Stimulated activated naive CD8-positive, alpha-beta T cell treated with anti-CD3 and anti-CD28 coated beads, Interleukin-15, Interleukin-2, amounts not matched to agents 100 ng/mL and 50 ng/mL, for 24 hours (primary cell): ENCODE results near the gene MAP3K19.
A peak's percentile ranks its signal among the peaks of the same experiment; 100 is the strongest.

Experiments used
- H3K27ac Mint-ChIP-seq: one replicate; pipeline ENCODE4 v1.8.0; 2021; ENCODE audit warnings: mild to moderate bottlenecking, mixed read lengths
- H3K27me3 Mint-ChIP-seq: one replicate; pipeline ENCODE4 v1.8.0; 2021; ENCODE audit warnings: mixed read lengths
- H3K36me3 Mint-ChIP-seq: one replicate; pipeline ENCODE4 v1.8.0; 2021; ENCODE audit warnings: low read depth, mixed read lengths
- H3K4me1 Mint-ChIP-seq: one replicate; pipeline ENCODE4 v1.8.0; 2021; ENCODE audit warnings: low read depth, mixed read lengths
- H3K4me3 Mint-ChIP-seq: one replicate; pipeline ENCODE4 v1.8.0; 2021; ENCODE audit warnings: mild to moderate bottlenecking, mixed read lengths
- H3K9me3 Mint-ChIP-seq: one replicate; pipeline ENCODE4 v1.8.0; 2021; ENCODE audit warnings: mixed read lengths

Gene MAP3K19

GRCh38 chr2:135023886-135024485 is 23.3 kb downstream of the MAP3K19 start:
- Mint-ChIP-seq H3K27ac (peak overlapping the region; percentile 70), H3K9me3 (peaks cover 11% of the 10 kb centered on the region), H3K4me3 (no peak overlapping the region), H3K27me3 (no peaks in the 10 kb centered on the region), H3K4me1 (peaks cover 26% of the 10 kb centered on the region), H3K36me3 (no peaks in the 10 kb centered on the region)

GRCh38 chr2:135022952-135023880 is 24.0 kb downstream of the MAP3K19 start:
- Mint-ChIP-seq H3K9me3 (peaks cover 11% of the 10 kb centered on the region), H3K4me3 (peak overlapping the region; percentile 0), H3K27me3 (no peaks in the 10 kb centered on the region), H3K36me3 (no peaks in the 10 kb centered on the region), H3K27ac (peak overlapping the region; percentile 70), H3K4me1 (peaks cover 26% of the 10 kb centered on the region)

- H3K9me3 Mint-ChIP-seq, result peaks cover 11% of the 10 kb centered on the region
- peaks cover 26% of the 10 kb centered on the region for H3K4me1 Mint-ChIP-seq
- no peaks in the 10 kb centered on the region for H3K36me3 Mint-ChIP-seq
- H3K27ac Mint-ChIP-seq, result no peak overlapping the region
- H3K27me3 Mint-ChIP-seq, result no peaks in the 10 kb centered on the region
- H3K4me3 Mint-ChIP-seq, result no peak overlapping the region
These were observed 25.6 kb downstream of the MAP3K19 start for GRCh38 chr2:135021618-135022017.

- Mint-ChIP-seq H3K4me1 (no peaks in the 10 kb centered on the region), H3K4me3 (no peak overlapping the region), H3K36me3 (no peaks in the 10 kb centered on the region), H3K9me3 (no peaks in the 10 kb centered on the region), H3K27me3 (peaks cover 16% of the 10 kb centered on the region), H3K27ac (no peak overlapping the region)
These were observed 35.6 kb downstream of the MAP3K19 start for GRCh38 chr2:135011633-135012032.

- no peak overlapping the region for H3K27ac Mint-ChIP-seq
- H3K36me3 Mint-ChIP-seq, result no peaks in the 10 kb centered on the region
- H3K4me3 Mint-ChIP-seq, result no peak overlapping the region
- H3K9me3 Mint-ChIP-seq, result no peaks in the 10 kb centered on the region
- no peaks in the 10 kb centered on the region for H3K4me1 Mint-ChIP-seq
- H3K27me3 Mint-ChIP-seq, result peaks cover 23% of the 10 kb centered on the region
These were observed 36.9 kb downstream of the MAP3K19 start for GRCh38 chr2:135010200-135010942.

GRCh38 chr2:135009339-135009738 is 37.9 kb downstream of the MAP3K19 start:
- Mint-ChIP-seq H3K27ac (no peak overlapping the region), H3K36me3 (no peaks in the 10 kb centered on the region), H3K4me1 (peaks cover 2% of the 10 kb centered on the region), H3K9me3 (no peaks in the 10 kb centered on the region), H3K4me3 (no peak overlapping the region), H3K27me3 (peaks cover 23% of the 10 kb centered on the region)

GRCh38 chr2:135005753-135006152 is 41.5 kb downstream of the MAP3K19 start:
- Mint-ChIP-seq H3K36me3 (no peaks in the 10 kb centered on the region), H3K4me1 (peaks cover 5% of the 10 kb centered on the region), H3K4me3 (no peak overlapping the region), H3K9me3 (no peaks in the 10 kb centered on the region), H3K27me3 (peaks cover 25% of the 10 kb centered on the region), H3K27ac (no peak overlapping the region)

GRCh38 chr2:135004005-135004746 is 43.1 kb downstream of the MAP3K19 start:
- H3K36me3 Mint-ChIP-seq, result no peaks in the 10 kb centered on the region
- H3K4me3 Mint-ChIP-seq, result no peak overlapping the region
- H3K9me3 Mint-ChIP-seq, result no peaks in the 10 kb centered on the region
- peaks cover 5% of the 10 kb centered on the region for H3K4me1 Mint-ChIP-seq
- peaks cover 19% of the 10 kb centered on the region for H3K27me3 Mint-ChIP-seq
- H3K27ac Mint-ChIP-seq, result no peak overlapping the region

GRCh38 chr2:135002836-135003235 is 44.4 kb downstream of the MAP3K19 start:
- Mint-ChIP-seq H3K9me3 (no peaks in the 10 kb centered on the region), H3K36me3 (no peaks in the 10 kb centered on the region), H3K27me3 (peaks cover 19% of the 10 kb centered on the region), H3K4me3 (no peak overlapping the region), H3K4me1 (peaks cover 5% of the 10 kb centered on the region), H3K27ac (no peak overlapping the region)

GRCh38 chr2:134999521-134999920 is 47.7 kb downstream of the MAP3K19 start:
- peaks cover 5% of the 10 kb centered on the region for H3K4me1 Mint-ChIP-seq

GRCh38 chr2:134988994-134989605 is 58.1 kb downstream of the MAP3K19 start:
- Mint-ChIP-seq H3K27me3 (no peaks in the 10 kb centered on the region), H3K4me1 (no peaks in the 10 kb centered on the region), H3K4me3 (no peak overlapping the region), H3K27ac (no peak overlapping the region), H3K9me3 (peaks cover 7% of the 10 kb centered on the region), H3K36me3 (no peaks in the 10 kb centered on the region)

More at GRCh38 chr2:134999521-134999920, 47.7 kb downstream of the MAP3K19 start:
- no peaks in the 10 kb centered on the region for H3K36me3 Mint-ChIP-seq
- H3K27me3 Mint-ChIP-seq, result peaks cover 4% of the 10 kb centered on the region
- no peak overlapping the region for H3K27ac Mint-ChIP-seq
- no peak overlapping the region for H3K4me3 Mint-ChIP-seq
- no peaks in the 10 kb centered on the region for H3K9me3 Mint-ChIP-seq

GRCh38 chr2:134985061-134985460 is 62.2 kb downstream of the MAP3K19 start:
- Mint-ChIP-seq H3K36me3 (no peaks in the 10 kb centered on the region), H3K27me3 (no peaks in the 10 kb centered on the region), H3K9me3 (peaks cover 10% of the 10 kb centered on the region), H3K27ac (no peak overlapping the region), H3K4me1 (no peaks in the 10 kb centered on the region), H3K4me3 (no peak overlapping the region)

GRCh38 chr2:134982603-134983002 is 64.6 kb downstream of the MAP3K19 start:
- no peaks in the 10 kb centered on the region for H3K4me1 Mint-ChIP-seq

GRCh38 chr2:134980639-134981038 is 66.6 kb downstream of the MAP3K19 start:
- no peak overlapping the region for H3K4me3 Mint-ChIP-seq
- H3K9me3 Mint-ChIP-seq, result peaks cover 10% of the 10 kb centered on the region
- H3K36me3 Mint-ChIP-seq, result no peaks in the 10 kb centered on the region
- no peaks in the 10 kb centered on the region for H3K4me1 Mint-ChIP-seq
- no peak overlapping the region for H3K27ac Mint-ChIP-seq
- no peaks in the 10 kb centered on the region for H3K27me3 Mint-ChIP-seq

More at GRCh38 chr2:134982603-134983002, 64.6 kb downstream of the MAP3K19 start:
- Mint-ChIP-seq H3K36me3 (no peaks in the 10 kb centered on the region), H3K27ac (no peak overlapping the region), H3K9me3 (peaks cover 10% of the 10 kb centered on the region), H3K4me3 (no peak overlapping the region), H3K27me3 (no peaks in the 10 kb centered on the region)
